ENCODE measurements around the gene CDK8. TPM values are rescaled to one million over a fixed set of nuclear protein-coding genes. Genes with fewer than 3 reads are reported as not detected.

Gene CDK8
- total and polyA plus RNA-seq, 4 donors, result 17.2 to 43.0 (median 37.0) TPM

Small RNA genes within 50 kb of the gene (small RNA-seq; reads per million reads assigned to genes)
- not detected for gene RF02271 (ENCODE audit: low replicate concordance)

Other genes with a start within 250 kb of the CDK8 start
- 10 to 100 TPM in 1 of 2 donors, 1 to 10 TPM in 1; 8.5 to 20.8 TPM for gene SHISA2, start 202.1 kb upstream of the CDK8 start, total RNA-seq
- gene SHISA2, start 202.1 kb upstream of the CDK8 start, polyA plus RNA-seq (ENCODE audit: insufficient read length in 2 of 2), result 1 to 10 TPM; 3.5 to 4.3 TPM
- 10 to 100 TPM; 27.0 to 32.1 TPM for gene RNF6, start 31.8 kb upstream of the CDK8 start, total RNA-seq
- gene RNF6, start 31.8 kb upstream of the CDK8 start, polyA plus RNA-seq (ENCODE audit: insufficient read length in 2 of 2), result 10 to 100 TPM; 17.9 to 22.4 TPM